Measurements from ENCODE around the gene GJC2. TPM values are rescaled to one million over a fixed set of nuclear protein-coding genes. Genes with fewer than 3 reads are reported as not detected.

GJC2 gene
- polyA plus RNA-seq, 3 donors, result 0.15 TPM; not detected in 2

- Mint-ChIP-seq H3K36me3 (no peaks in the 10 kb centered on the region), H3K4me1 (peaks cover 20% of the 10 kb centered on the region), H3K27me3 (ENCODE audit: low read depth in 3 of 3) (peaks cover 8 to 12% (median 11%) of the 10 kb centered on the region in 3 donors), H3K4me3 (no peak overlapping the region), H3K27ac (no peak overlapping the region), H3K9me3 (no peaks in the 10 kb centered on the region)
- TF ChIP-seq CTCF (IDR thresholded peaks at IDR 0.05), result no peak
- Histone ChIP-seq H3K4me1 (ENCODE audit: control insufficient read depth in 1 of 2, insufficient read depth in 2 of 2, low read length in 2 of 2) (peaks cover 10 to 14% of the 10 kb centered on the region in 2 donors), H4K20me1 (ENCODE audit: insufficient read depth, low read length) (no peaks in the 10 kb centered on the region), H3K27ac (ENCODE audit: low read depth in 1 of 2, low read length in 2 of 2) (no peak overlapping the region), H3K36me3 (replicated peaks in 1 of 2; ENCODE audit: control insufficient read depth in 1 of 2, insufficient read depth in 2 of 2, low read length in 2 of 2) (no peaks in the 10 kb centered on the region), H3K9me3 (replicated peaks in 1 of 2; ENCODE audit: control insufficient read depth in 1 of 2, insufficient read depth in 1 of 2, low read length in 2 of 2) (no peaks in the 10 kb centered on the region), H3K79me2 (ENCODE audit: insufficient read depth, low read length) (no peaks in the 10 kb centered on the region), H3K4me3 (replicated peaks in 1 of 3; ENCODE audit: low read depth in 2 of 3, low read length in 3 of 3) (no peak overlapping the region), H3K27me3 (ENCODE audit: control insufficient read depth in 2 of 2, insufficient read depth in 2 of 2, low read length in 2 of 2) (no peaks in the 10 kb centered on the region), H2AFZ (ENCODE audit: insufficient read depth, low read depth, low read length, poor library complexity, severe bottlenecking) (no peak overlapping the region), H3K4me2 (replicated peaks; ENCODE audit: extremely low read depth, low read length, poor library complexity, severe bottlenecking) (no peak overlapping the region), H3K9ac (ENCODE audit: insufficient read depth, low read length, poor library complexity, severe bottlenecking) (no peak overlapping the region)
- 100% methylated on average over 1 of the region's 2 CpGs for WGBS (ENCODE audit: insufficient coverage)
- no peak for DNase-seq
- intact Hi-C loops (cut with micrococcal nuclease), result loop anchor here (5.0 to 10.0 kb wide), 5 partner anchors 36 to 353 kb away; partner anchors contain the start of genes TRIM11 (in 2 of the 2), IBA57 (in 1 of the 2) and RNF187 (in 1 of the 2)
Measured at GRCh38 chr1:228131766-228132165, 18.0 kb upstream of the GJC2 start.

GRCh38 chr1:228134591-228134990 lies 15.1 kb upstream of the GJC2 start:
- Histone ChIP-seq H3K79me2 (ENCODE audit: insufficient read depth, low read length) (no peaks in the 10 kb centered on the region), H3K9ac (ENCODE audit: insufficient read depth, low read length, poor library complexity, severe bottlenecking) (no peak overlapping the region), H3K9me3 (replicated peaks in 1 of 2; ENCODE audit: control insufficient read depth in 1 of 2, insufficient read depth in 1 of 2, low read length in 2 of 2) (no peaks in the 10 kb centered on the region), H3K27me3 (ENCODE audit: control insufficient read depth in 2 of 2, insufficient read depth in 2 of 2, low read length in 2 of 2) (no peaks in the 10 kb centered on the region), H3K36me3 (replicated peaks in 1 of 2; ENCODE audit: control insufficient read depth in 1 of 2, insufficient read depth in 2 of 2, low read length in 2 of 2) (no peaks in the 10 kb centered on the region), H4K20me1 (ENCODE audit: insufficient read depth, low read length) (no peaks in the 10 kb centered on the region), H3K4me1 (ENCODE audit: control insufficient read depth in 1 of 2, insufficient read depth in 2 of 2, low read length in 2 of 2) (peaks cover 20 to 29% of the 10 kb centered on the region in 2 donors), H3K4me2 (replicated peaks; ENCODE audit: extremely low read depth, low read length, poor library complexity, severe bottlenecking) (no peak overlapping the region), H3K27ac (ENCODE audit: low read depth in 1 of 2, low read length in 2 of 2) (no peak overlapping the region), H3K4me3 (replicated peaks in 1 of 3; ENCODE audit: low read depth in 2 of 3, low read length in 3 of 3) (no peak overlapping the region), H2AFZ (ENCODE audit: insufficient read depth, low read depth, low read length, poor library complexity, severe bottlenecking) (no peak overlapping the region)
- TF ChIP-seq CTCF (IDR thresholded peaks at IDR 0.05), result no peak
- WGBS (ENCODE audit: insufficient coverage), result 94% methylated on average over 10 of the region's 12 CpGs
- H3K4me3 Mint-ChIP-seq, result no peak overlapping the region
- peaks cover 30% of the 10 kb centered on the region for H3K4me1 Mint-ChIP-seq
- no peak for DNase-seq
- H3K36me3 Mint-ChIP-seq, result no peaks in the 10 kb centered on the region
- intact Hi-C loops (cut with micrococcal nuclease), result loop anchor here (5.0 to 10.0 kb wide), 5 partner anchors 33 to 350 kb away; partner anchors contain the start of genes TRIM11 (in 2 of the 2), IBA57 (in 1 of the 2) and RNF187 (in 1 of the 2)
- H3K9me3 Mint-ChIP-seq, result no peaks in the 10 kb centered on the region
- no peak overlapping the region for H3K27ac Mint-ChIP-seq
- peaks cover 5 to 10% (median 10%) of the 10 kb centered on the region in 3 donors for H3K27me3 Mint-ChIP-seq (ENCODE audit: low read depth in 3 of 3)

Data from CD14-positive monocyte (primary cell).